H1 (cell line): ENCODE results near the gene DYNC1I2. TPM values are rescaled to one million over a fixed set of nuclear protein-coding genes. Genes with fewer than 3 reads are reported as not detected.
"Not testable (repeated sequence)": the region's sequence is repeated elsewhere in the genome, so short reads cannot be mapped to it uniquely, and the experiment has no call there.

ENCODE experiments used
- CTCF ChIA-PET: fragments of 300-600 bp; sonication (Branson Sonifier 250); formaldehyde crosslinking; loops from one replicate; lab custom pipeline; 2021; ENCODE audit not compliant: partially characterized antibody; lab: Charles Lee
- POLR2A ChIA-PET: fragments of 300-600 bp; sonication (Branson Sonifier 250); formaldehyde crosslinking; loops from one replicate; lab custom pipeline; 2021; ENCODE audit warnings: inconsistent platforms; ENCODE audit not compliant: partially characterized antibody; lab: Charles Lee
- DNase-seq, 2 experiments: peaks; one replicate each; pipeline versions ENCODE4 v3.0.0 to v3.0.0-alpha.2; 2010 to 2022; ENCODE audit warnings: low spot score in 2 of 2, low read depth in 1 of 2, mixed read lengths in 1 of 2
- FAIRE-seq: peaks from 2 replicates; lab custom pipeline; 2011; peaks lifted over from hg19 to GRCh38; lab: Jason Lieb, UNC
- H2AFZ ChIP-seq: 2 replicates; pipeline ENCODE4 v1.8.1; 2012; ENCODE audit warnings: low read length, inconsistent platforms
- H2AK5ac ChIP-seq: 2 replicates; pipeline ENCODE4 v1.6.1; 2013; ENCODE audit warnings: low read depth, low read length
- H2BK120ac ChIP-seq: replicated peaks from 2 replicates; pipeline ENCODE3; 2013; ENCODE audit warnings: low read depth, low read length, inconsistent platforms
- H2BK12ac ChIP-seq: 2 replicates; pipeline ENCODE4 v1.6.1; 2013; ENCODE audit warnings: low read depth, low read length
- H2BK15ac ChIP-seq: 2 replicates; pipeline ENCODE4 v1.6.1; 2013; ENCODE audit warnings: low read length
- H2BK20ac ChIP-seq: 2 replicates; pipeline ENCODE4 v1.6.1; 2013; ENCODE audit warnings: low read length
- H2BK5ac ChIP-seq: 2 replicates; pipeline ENCODE4 v1.6.1; 2013; ENCODE audit warnings: low read depth, low read length
- H3K14ac ChIP-seq: 2 replicates; pipeline ENCODE4 v1.6.1; 2013; ENCODE audit warnings: inconsistent platforms; ENCODE audit not compliant: insufficient read length
- H3K18ac ChIP-seq: 2 replicates; pipeline ENCODE4 v1.6.1; 2013; ENCODE audit warnings: low read length; ENCODE audit errors: extremely low read depth
- H3K23ac ChIP-seq: 2 replicates; pipeline ENCODE4 v1.6.1; 2013; ENCODE audit warnings: inconsistent platforms; ENCODE audit not compliant: insufficient read length
- H3K23me2 ChIP-seq: 2 replicates; pipeline ENCODE4 v1.6.1; 2013; ENCODE audit warnings: low read depth, low read length
- H3K27ac ChIP-seq: 2 replicates; pipeline ENCODE4 v1.6.1; 2011; ENCODE audit warnings: low read depth, low read length, inconsistent platforms
- H3K27me3 ChIP-seq, 4 experiments: replicated peaks in 1 of 4; 1 replicate in 1 of 4; 2 replicates in 3 of 4; pipeline versions ENCODE4 v1.6.1 to v1.8.1; 2011 to 2013; ENCODE audit warnings: low read length in 3 of 4, mild to moderate bottlenecking in 3 of 4, inconsistent platforms in 2 of 4, mixed read lengths in 2 of 4, moderate library complexity in 1 of 4; ENCODE audit not compliant: control insufficient read depth in 3 of 4, insufficient read depth in 3 of 4; ENCODE audit errors: extremely low read depth in 1 of 4
- H3K36me3 ChIP-seq, 4 experiments: 2 replicates each; pipeline versions ENCODE4 v1.6.1 to v1.8.1; 2011 to 2013; ENCODE audit warnings: mild to moderate bottlenecking in 4 of 4, low read length in 3 of 4, moderate library complexity in 2 of 4, control low read depth in 1 of 4, inconsistent platforms in 1 of 4; ENCODE audit not compliant: insufficient read depth in 4 of 4, control insufficient read depth in 2 of 4
- H3K4ac ChIP-seq: replicated peaks from 2 replicates; pipeline ENCODE3; 2013; ENCODE audit warnings: low read length, low read depth, mixed read lengths, inconsistent platforms; ENCODE audit not compliant: insufficient read length
- H3K4me1 ChIP-seq, 4 experiments: replicated peaks in 1 of 4; 1 replicate in 1 of 4; 2 replicates in 3 of 4; pipeline versions ENCODE4 v1.6.1 to v1.8.1; 2011 to 2013; ENCODE audit warnings: low read length in 3 of 4, inconsistent platforms in 2 of 4, mixed read lengths in 1 of 4; ENCODE audit not compliant: insufficient read depth in 4 of 4, control insufficient read depth in 3 of 4
- H3K4me2 ChIP-seq, 2 experiments: 2 replicates each; pipeline versions ENCODE4 v1.6.1 to v1.8.1; 2011 to 2013; ENCODE audit warnings: low read depth in 2 of 2, low read length in 2 of 2, control low read depth in 1 of 2, inconsistent platforms in 1 of 2, mild to moderate bottlenecking in 1 of 2; ENCODE audit not compliant: insufficient read depth in 1 of 2
- H3K4me3 ChIP-seq, 4 experiments: fragments of 200-600, 300-600 bp in 1 of 4; sonication (generic), shearing (Covaris generic), sonication (Bioruptor Twin) in 1 of 4; 2 replicates each; pipeline versions ENCODE4 v1.5.1 to v1.8.1; 2011 to 2016; ENCODE audit warnings: low read length in 4 of 4, low read depth in 3 of 4, control low read depth in 2 of 4, inconsistent platforms in 2 of 4, mild to moderate bottlenecking in 2 of 4, mixed read lengths in 1 of 4, moderate library complexity in 1 of 4; ENCODE audit not compliant: insufficient read depth in 2 of 4; ENCODE audit errors: extremely low read depth in 1 of 4
- H3K56ac ChIP-seq: replicated peaks from 2 replicates; pipeline ENCODE3; 2013; ENCODE audit warnings: low read depth, mild to moderate bottlenecking, mixed read lengths, low read length, inconsistent platforms; ENCODE audit not compliant: insufficient read length
- H3K79me1 ChIP-seq: 2 replicates; pipeline ENCODE4 v1.6.1; 2013; ENCODE audit warnings: low read depth, low read length, control low read depth
- H3K79me2 ChIP-seq, 2 experiments: 2 replicates each; pipeline versions ENCODE4 v1.6.1 to v1.8.1; 2012 to 2013; ENCODE audit warnings: low read length in 2 of 2, mild to moderate bottlenecking in 2 of 2, inconsistent platforms in 1 of 2; ENCODE audit not compliant: insufficient read depth in 2 of 2, control insufficient read depth in 1 of 2
- H3K9ac ChIP-seq, 4 experiments: replicated peaks in 1 of 4; 1 replicate in 1 of 4; 2 replicates in 3 of 4; pipeline versions ENCODE4 v1.6.1 to v1.8.1; 2011 to 2013; ENCODE audit warnings: low read depth in 3 of 4, low read length in 3 of 4, control low read depth in 2 of 4, mild to moderate bottlenecking in 2 of 4, moderate library complexity in 2 of 4, inconsistent platforms in 1 of 4; ENCODE audit errors: extremely low read depth in 1 of 4
- H3K9me3 ChIP-seq, 2 experiments: 2 replicates each; pipeline versions ENCODE4 v1.6.1 to v1.8.1; 2012 to 2013; ENCODE audit warnings: mild to moderate bottlenecking in 2 of 2, moderate library complexity in 2 of 2, control low read depth in 1 of 2, inconsistent platforms in 1 of 2, low read depth in 1 of 2, low read length in 1 of 2, mixed read lengths in 1 of 2; ENCODE audit not compliant: insufficient read depth in 2 of 2
- H4K20me1 ChIP-seq, 2 experiments: replicated peaks in 1 of 2; 2 replicates each; pipeline versions ENCODE3 to v1.8.1; 2011 to 2013; ENCODE audit warnings: inconsistent platforms in 2 of 2, low read length in 2 of 2, mild to moderate bottlenecking in 1 of 2; ENCODE audit not compliant: insufficient read depth in 2 of 2, control insufficient read depth in 1 of 2
- H4K5ac ChIP-seq: 2 replicates; pipeline ENCODE4 v1.6.1; 2013; ENCODE audit warnings: low read length, low read depth, mixed read lengths, inconsistent platforms; ENCODE audit not compliant: insufficient read length
- H4K8ac ChIP-seq: 2 replicates; pipeline ENCODE4 v1.8.0; 2013; ENCODE audit warnings: mild to moderate bottlenecking, moderate library complexity, low read length, inconsistent platforms; ENCODE audit not compliant: insufficient read depth; ENCODE audit errors: extremely low read depth
- H4K91ac ChIP-seq: replicated peaks from 2 replicates; pipeline ENCODE3; 2013; ENCODE audit warnings: low read length, mixed read lengths, inconsistent platforms; ENCODE audit not compliant: insufficient read length
- WGBS, 2 experiments: shearing (Covaris generic) in 1 of 2; methylation state at CpG; one replicate each; pipeline versions ENCODE4 v1.1.6 to v1.1.7; 2013 to 2015; ENCODE audit warnings: low lambda C conversion rate in 2 of 2, mixed read lengths in 2 of 2, inconsistent platforms in 1 of 2, low coverage in 1 of 2, missing lambda C conversion rate in 1 of 2; ENCODE audit not compliant: insufficient replicate concordance in 2 of 2, insufficient coverage in 1 of 2, insufficient read length in 1 of 2; ENCODE audit errors: extremely low coverage in 1 of 2, missing lambda C conversion rate in 1 of 2; 5-methylcytosine and 5-hydroxymethylcytosine counted together
- polyA plus RNA-seq, 7 experiments: library from polyadenylated mRNA; depleted of rRNA in 3 of 7; stranded (reverse) in 5 of 7; unstranded in 2 of 7; fragments of >200 nt in 5 of 7; fragments of 200-250 nt in 2 of 7; gene quantifications; 1 replicate in 5 of 7; 2 replicates in 1 of 7; 4 replicates in 1 of 7; pipeline versions ENCODE4 v1.2.1 to v1.2.3, GENCODE V29; 2011 to 2013; ENCODE audit warnings: missing spikeins in 2 of 7, mixed read lengths in 2 of 7
- total RNA-seq: library from RNA; stranded (reverse); fragmentation: NEBNext Ultra II Directional; extraction: Animal tissue kit (Norgen Biotek cat#: 25700); gene quantifications from 2 replicates; pipeline ENCODE4 v1.2.1, GENCODE V29; 2021

Gene DYNC1I2
- total and polyA plus RNA-seq, 2 of the 8 experiments (the other 6 are each of a cell fraction or from before 2014, with no cell fraction given): 67.3 to 68.1 TPM

- H3K4me1 ChIP-seq, H2BK15ac ChIP-seq, H2BK120ac ChIP-seq, H3K79me1 ChIP-seq, H4K91ac ChIP-seq, H4K5ac ChIP-seq, H3K14ac ChIP-seq, H4K8ac ChIP-seq, DNase-seq, H3K4me2 ChIP-seq, H2BK12ac ChIP-seq, H3K4ac ChIP-seq, H2BK5ac ChIP-seq, H3K4me3 ChIP-seq, H3K56ac ChIP-seq, H3K27me3 ChIP-seq, H3K23me2 ChIP-seq, H3K36me3 ChIP-seq, H2AFZ ChIP-seq, H3K23ac ChIP-seq, H4K20me1 ChIP-seq, H3K27ac ChIP-seq, H3K18ac ChIP-seq, FAIRE-seq, POLR2A ChIA-PET, H2BK20ac ChIP-seq, H2AK5ac ChIP-seq, H3K9ac ChIP-seq, H3K79me2 ChIP-seq: not testable (repeated sequence)
- H3K9me3 ChIP-seq: peaks cover 16 to 18% of the 10 kb centered on the region in 2 experiments
- no CpG with 5 or more reads among the region's 35 CpGs for WGBS, 2 experiments
- CTCF ChIA-PET: interaction anchor here (1.3 kb wide), 1 partner anchor 8 kb away, joined by 3 read pairs; no protein-coding TSS in a partner anchor
Observed at GRCh38 chr2:171774581-171774980, 87.3 kb downstream of the DYNC1I2 start.
